Tongue (tissue), 2 donors: ENCODE measurements around the gene ATXN7. TPM values are rescaled to one million over a fixed set of nuclear protein-coding genes. Genes with fewer than 3 reads are reported as not detected.

Experiments
- DNase-seq: peaks from one replicate; pipeline ENCODE4 v3.0.0-alpha.2; 2015
- total RNA-seq: library from RNA; depleted of rRNA; stranded (reverse); fragments of >200 nt; gene quantifications from one replicate; pipeline ENCODE4 v1.2.3, GENCODE V29; 2014

ATXN7 gene
- total RNA-seq, 1 donor from 2014 or later, result 18.3 TPM

DNA sequence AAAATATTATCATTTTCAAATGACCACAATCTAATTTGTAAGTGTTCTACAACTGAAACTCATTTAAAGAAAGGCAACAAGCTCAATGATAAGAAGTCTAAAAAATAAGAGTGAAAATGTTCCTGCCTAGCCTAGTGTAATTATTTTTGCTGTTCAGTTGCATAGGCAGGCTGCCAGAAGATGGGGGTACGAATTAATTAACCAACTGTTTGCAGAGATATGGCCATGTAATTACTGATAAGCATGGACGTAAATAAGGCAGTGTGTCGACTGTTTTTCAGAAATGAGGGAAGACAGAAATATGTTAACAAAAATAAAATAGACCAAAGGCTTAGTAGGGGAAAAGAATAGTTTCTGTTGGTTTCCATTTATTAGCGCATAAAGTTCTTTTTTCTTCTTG is 73.3 kb downstream of the ATXN7 start:
- no peak for DNase-seq

DNA sequence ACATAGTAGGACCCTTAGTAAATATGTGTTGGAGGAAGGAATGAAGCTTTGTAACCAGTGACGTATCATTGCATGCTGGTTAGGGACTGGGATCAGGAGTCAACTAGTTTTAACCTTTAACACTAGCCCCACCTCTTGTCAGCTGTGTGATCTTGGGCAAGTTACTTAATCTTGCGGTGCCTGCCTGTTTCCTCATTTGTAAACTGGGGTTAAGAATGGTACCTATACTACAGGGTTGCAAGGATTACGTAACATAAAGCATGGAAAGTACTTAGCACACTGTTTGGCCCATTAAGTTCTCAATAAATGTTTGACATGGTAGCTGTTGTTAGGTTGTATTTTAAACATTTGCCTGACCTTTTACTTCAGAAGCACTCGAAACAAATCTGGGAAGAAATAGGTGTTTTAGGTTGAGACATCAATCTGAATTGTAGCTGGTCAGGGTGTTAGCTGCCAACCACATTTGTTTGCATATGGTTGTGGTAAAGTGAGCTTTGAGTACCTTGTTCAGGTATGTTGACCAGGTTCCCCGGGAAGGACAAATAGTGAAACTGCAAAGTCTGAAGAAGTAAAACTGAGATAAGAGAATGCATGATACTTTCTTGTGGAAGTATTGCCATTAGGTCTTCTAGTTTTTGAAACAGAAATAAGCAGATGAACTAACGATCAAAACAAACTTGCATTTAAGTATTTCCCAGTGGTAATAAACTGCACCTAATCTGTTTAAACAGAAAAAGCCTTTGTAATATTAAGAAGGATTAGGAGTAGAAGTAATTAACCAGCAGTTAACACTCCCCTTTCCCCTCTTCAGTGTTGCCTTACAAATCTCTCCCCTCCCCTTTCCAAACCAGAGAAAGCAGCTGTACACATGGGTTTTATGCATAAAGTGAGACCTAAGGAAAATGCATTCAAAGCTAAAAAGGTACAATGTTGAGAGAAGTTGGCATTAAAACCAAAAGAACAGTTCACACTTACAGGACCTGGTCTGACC is 74.3 kb downstream of the ATXN7 start:
- no peak for DNase-seq

DNA sequence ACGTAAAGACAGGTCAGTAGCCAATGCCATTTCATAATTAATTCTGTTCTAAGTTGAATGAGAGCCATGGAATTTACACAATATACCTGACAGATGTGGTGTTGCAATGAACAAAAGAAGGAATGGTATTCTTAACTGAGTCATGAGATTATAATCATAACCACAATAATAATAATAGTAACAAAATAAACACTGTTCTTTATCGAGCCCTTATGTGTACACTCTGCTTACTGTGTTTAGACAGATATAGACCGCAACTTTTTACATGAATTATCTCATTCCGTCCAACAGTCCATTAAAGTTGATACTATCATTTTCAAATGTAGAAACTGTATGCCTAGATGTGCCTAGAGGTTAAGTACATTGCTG is 76.7 kb downstream of the ATXN7 start:
- no peak for DNase-seq

DNA sequence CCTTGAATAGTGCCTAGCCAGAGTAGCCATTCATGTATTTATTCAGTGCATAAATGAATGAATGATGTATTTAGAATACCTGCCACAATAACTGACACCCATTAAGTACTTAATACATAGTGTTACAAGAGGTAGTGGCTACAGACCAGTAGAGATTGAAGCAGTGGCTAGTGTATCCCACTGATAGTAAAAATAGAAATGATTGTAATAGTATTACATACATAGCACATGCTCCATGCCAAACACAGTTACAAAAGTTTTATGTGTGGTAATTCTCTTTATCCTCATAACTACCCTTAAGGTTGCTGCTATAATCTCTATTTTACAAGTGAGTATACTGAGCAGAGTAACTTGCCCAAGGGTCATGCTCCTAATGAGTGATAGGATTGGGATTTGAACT is 78.9 kb downstream of the ATXN7 start:
- DNase-seq, result no peak

- DNase-seq, result no peak
Observed at GRCh38 chr3:63943678-63944077, 80.0 kb downstream of the ATXN7 start.

DNA sequence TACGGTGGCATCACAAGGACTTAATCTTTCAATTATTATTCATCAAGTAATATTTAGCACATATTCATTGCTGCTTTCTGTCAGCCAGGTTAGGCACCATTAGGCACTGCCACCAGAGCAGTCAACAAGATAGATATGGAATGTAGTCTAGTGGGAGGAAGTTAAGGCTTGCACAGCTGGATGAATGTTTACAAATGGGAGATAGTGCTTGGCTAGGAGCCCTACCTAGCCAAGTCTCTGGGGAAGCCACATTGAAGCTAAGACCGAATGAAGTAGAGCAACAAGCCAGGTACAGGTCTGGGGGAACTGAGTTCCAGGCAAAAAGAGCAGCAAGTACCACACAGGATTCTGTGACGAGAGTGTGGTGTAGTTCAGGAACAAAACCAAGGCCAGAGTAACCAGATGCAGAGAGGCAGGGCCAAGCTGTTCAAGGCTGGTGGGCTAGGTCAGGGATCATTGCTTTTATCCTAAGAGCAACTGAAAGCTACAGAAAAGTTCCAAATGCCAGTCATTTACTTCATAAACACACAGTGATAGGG is 82.0 kb downstream of the ATXN7 start:
- DNase-seq, result no peak

GRCh38 chr3:63946753-63947152 is 83.1 kb downstream of the ATXN7 start:
- DNase-seq, result no peak

- peak; percentile 32 for DNase-seq
Observed at GRCh38 chr3:63947594-63947993, 83.9 kb downstream of the ATXN7 start.

- peak; percentile 73 for DNase-seq
Observed at GRCh38 chr3:63949005-63949404, 85.3 kb downstream of the ATXN7 start.

GRCh38 chr3:63950698-63951097 is 87.0 kb downstream of the ATXN7 start:
- DNase-seq, result no peak

DNA sequence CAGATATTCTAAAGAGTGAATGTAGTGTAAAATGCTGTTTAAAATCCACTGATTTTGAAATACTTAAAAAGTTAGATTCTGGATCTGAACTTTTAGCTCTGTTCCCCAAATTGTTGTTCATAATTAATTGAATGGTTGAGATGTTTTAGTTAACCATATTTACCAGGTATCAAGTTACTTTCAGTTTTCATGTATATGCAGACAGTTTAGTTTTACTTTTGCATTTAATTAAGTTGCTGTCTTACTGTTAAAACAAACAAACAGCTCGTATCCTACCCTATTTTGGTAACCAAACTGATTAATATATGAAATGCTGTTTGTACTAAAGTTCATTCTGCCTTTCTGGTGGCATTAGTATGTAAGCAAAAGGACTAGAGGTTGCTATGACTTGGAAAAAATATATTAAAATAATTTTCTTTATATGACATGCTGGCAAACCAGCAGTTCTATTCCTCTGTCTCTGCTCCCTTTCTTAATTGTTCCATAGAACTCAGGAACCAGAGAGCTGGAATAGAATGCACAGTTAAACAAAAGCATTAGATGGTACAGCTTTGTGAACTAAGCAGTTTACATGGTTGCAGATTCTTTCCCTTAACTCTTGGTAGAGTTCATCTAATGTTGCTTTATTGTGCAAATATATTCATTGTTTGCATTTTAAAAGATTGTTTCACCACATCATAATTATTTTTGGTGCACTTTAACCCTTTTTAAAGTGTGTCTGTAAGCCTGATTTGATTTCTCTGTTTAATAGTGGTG is 88.0 kb downstream of the ATXN7 start:
- DNase-seq, result no peak

DNA sequence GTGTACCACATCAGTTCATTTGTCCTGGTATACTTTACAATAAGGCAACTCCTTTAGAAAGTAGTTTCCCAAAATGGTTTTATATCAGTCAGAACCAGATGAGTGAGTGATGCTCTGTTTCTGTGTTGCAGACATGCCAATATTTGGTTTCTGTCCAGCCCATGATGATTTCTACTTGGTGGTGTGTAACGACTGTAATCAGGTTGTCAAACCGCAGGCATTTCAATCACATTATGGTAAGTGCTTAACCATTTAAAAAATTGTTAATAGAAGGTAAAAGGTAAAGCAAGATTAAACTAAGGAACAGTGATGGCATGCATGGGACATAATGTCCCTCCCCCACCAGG is 88.6 kb downstream of the ATXN7 start:
- DNase-seq, result no peak

GRCh38 chr3:63954182-63954581 is 90.5 kb downstream of the ATXN7 start:
- no peak for DNase-seq

GRCh38 chr3:63955036-63955650 is 91.5 kb downstream of the ATXN7 start:
- DNase-seq, result no peak

GRCh38 chr3:63955830-63956545 is 92.3 kb downstream of the ATXN7 start:
- no peak for DNase-seq

- no peak for DNase-seq
Observed at GRCh38 chr3:63959146-63959545, 95.5 kb downstream of the ATXN7 start.

- DNase-seq, result peak; percentile 56
Observed at GRCh38 chr3:63960048-63960711, 96.5 kb downstream of the ATXN7 start.

- DNase-seq, result peak; percentile 49
Observed at GRCh38 chr3:63961891-63962290, 98.2 kb downstream of the ATXN7 start.

DNA sequence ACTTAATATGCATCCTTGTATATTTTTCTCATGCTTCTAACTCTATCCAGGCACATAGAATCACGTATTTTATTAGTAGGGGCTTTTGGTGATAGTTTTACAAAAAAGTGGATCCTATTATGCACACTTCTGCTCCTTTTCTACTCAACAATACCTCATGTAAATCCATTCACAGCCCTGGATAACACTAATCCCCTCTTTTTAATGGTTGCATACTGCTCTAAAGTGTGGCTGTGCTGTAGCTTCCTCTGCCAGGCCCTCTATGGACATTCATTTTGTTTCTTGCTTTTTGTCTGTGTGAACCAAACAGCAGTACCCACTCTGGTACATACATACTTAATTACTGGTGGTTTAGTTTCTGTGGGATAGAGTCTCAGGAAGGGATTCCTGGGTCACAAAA is 99.8 kb downstream of the ATXN7 start:
- DNase-seq, result no peak

DNA sequence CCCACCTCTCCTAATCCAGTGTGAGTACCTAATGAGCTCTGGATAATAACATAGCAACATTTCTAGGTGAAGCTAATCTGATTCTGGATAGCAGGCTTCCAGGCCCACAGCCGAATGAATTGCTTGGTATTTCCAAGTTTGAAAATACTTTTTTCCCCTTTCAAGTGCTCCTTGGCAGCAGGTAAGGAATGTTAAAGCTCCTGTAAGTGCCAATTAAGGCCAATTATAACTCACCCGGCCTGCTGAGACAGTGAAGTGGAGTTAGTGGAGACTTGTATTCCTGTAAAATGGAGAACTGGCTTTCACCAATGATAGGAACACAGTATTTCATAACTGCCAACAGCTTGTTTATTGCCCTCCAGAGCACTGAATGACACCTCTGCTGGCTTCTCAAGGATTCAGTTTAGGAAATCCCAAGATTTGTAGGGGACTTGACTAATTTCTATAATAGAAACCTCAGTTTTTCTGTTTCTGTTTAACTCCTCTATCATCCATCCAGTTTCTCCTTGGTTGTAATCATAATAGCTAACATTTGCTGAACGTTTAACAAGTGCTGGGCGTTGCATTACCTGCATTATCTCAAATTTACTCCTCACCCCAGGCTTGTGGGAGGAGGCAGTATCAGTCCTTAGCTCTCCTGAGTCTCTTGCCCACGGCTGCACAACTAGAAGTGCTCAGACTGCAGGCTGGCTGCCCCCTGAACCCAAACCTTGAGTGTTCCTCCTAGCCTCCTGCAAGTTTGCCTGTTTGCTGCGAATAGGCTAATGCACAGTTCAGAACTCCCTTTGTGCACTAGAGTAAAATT is 101.2 kb downstream of the ATXN7 start:
- no peak for DNase-seq

GRCh38 chr3:63966007-63966406 is 102.3 kb downstream of the ATXN7 start:
- DNase-seq, result no peak
